ENCODE results near the gene SOWAHD.

DNA sequence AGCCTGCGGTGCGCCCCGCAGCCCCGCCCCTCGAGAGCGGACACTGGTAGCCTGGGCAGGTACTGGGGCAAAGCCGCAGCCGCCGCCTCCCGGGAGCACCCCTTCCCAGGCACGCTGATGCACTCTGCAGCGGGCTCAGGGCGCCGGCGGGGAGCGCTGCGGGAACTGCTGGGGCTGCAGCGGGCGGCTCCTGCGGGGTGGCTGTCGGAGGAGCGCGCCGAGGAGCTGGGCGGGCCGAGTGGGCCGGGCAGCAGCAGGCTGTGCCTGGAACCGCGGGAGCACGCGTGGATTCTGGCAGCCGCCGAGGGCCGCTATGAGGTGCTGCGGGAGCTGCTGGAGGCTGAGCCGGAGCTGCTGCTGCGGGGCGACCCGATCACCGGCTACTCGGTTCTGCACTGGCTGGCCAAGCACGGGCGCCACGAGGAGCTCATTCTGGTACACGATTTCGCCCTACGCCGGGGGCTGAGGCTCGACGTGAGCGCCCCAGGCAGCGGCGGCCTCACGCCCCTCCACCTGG is 401 bp downstream of the SOWAHD start:
- TF ChIP-seq CTCF (IDR thresholded peaks at IDR 0.05; ENCODE audit: insufficient read depth, low read depth, low read length) (no peak), EZH2 (IDR thresholded peaks at IDR 0.05; ENCODE audit: insufficient read depth, low read length) (no peak)

Data from astrocyte (in vitro differentiated cells and primary cell).